ENCODE measurements around the gene MRGPRF. TPM values are rescaled to one million over a fixed set of nuclear protein-coding genes. Genes with fewer than 3 reads are reported as not detected.

MRGPRF gene
- total RNA-seq, 1 donor from 2014 or later = 0.53 TPM

GRCh38 chr11:69024509-69024908 lies 11.5 kb upstream of the MRGPRF start:
- H3K27me3 ChIP-seq (ENCODE audit: control insufficient read depth, insufficient read depth, low read length) = no peaks in the 10 kb centered on the region
- no peak overlapping the region for H3K4me3 ChIP-seq (ENCODE audit: low read depth, low read length)
- FAIRE-seq (no peak), DNase-seq (ENCODE audit: low read depth) (no peak)
- H3K36me3 ChIP-seq (ENCODE audit: control insufficient read depth, insufficient read depth, low read length) = no peaks in the 10 kb centered on the region
- TF ChIP-seq CTCF (IDR thresholded peaks at IDR 0.05; ENCODE audit: insufficient read depth, low read length, severe bottlenecking) = no peak

DNA sequence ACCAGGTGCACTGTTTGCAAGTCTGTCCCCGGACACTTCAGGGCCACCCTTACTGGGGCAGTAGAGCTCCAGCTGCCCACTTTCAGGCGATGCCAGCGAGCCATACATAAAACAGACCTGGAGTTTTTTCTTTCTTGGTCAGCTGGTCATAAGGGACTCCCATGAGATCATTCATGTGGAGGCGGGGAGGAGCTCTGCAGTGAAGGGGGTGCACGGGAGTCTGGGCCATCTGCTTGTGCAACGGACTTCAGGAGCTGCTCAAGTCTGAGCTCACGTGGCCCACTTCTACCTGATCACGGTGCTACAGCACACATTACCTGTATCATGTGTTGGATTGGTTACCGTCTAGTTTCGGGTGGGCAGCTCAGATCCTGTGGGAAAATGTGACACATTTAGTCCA lies 9.2 kb upstream of the MRGPRF start:
- Histone ChIP-seq H3K4me3 (ENCODE audit: low read depth, low read length) (no peak overlapping the region), H3K36me3 (ENCODE audit: control insufficient read depth, insufficient read depth, low read length) (no peaks in the 10 kb centered on the region), H3K27me3 (ENCODE audit: control insufficient read depth, insufficient read depth, low read length) (no peaks in the 10 kb centered on the region)
- FAIRE-seq (no peak), DNase-seq (ENCODE audit: low read depth) (no peak)
- no peak for TF ChIP-seq CTCF (IDR thresholded peaks at IDR 0.05; ENCODE audit: insufficient read depth, low read length, severe bottlenecking)

- FAIRE-seq = no peak
- Histone ChIP-seq H3K27me3 (ENCODE audit: control insufficient read depth, insufficient read depth, low read length) (peaks cover 2% of the 10 kb centered on the region), H3K36me3 (ENCODE audit: control insufficient read depth, insufficient read depth, low read length) (no peaks in the 10 kb centered on the region), H3K4me3 (ENCODE audit: low read depth, low read length) (no peak overlapping the region)
- no peak for TF ChIP-seq CTCF (IDR thresholded peaks at IDR 0.05; ENCODE audit: insufficient read depth, low read length, severe bottlenecking)
- DNase-seq (ENCODE audit: low read depth) = no peak
Observed at GRCh38 chr11:69018924-69019323, 5.9 kb upstream of the MRGPRF start.

GRCh38 chr11:69017951-69018350 lies 4.9 kb upstream of the MRGPRF start:
- no peak for DNase-seq (ENCODE audit: low read depth)
- H3K36me3 ChIP-seq (ENCODE audit: control insufficient read depth, insufficient read depth, low read length) = no peaks in the 10 kb centered on the region
- TF ChIP-seq CTCF (IDR thresholded peaks at IDR 0.05; ENCODE audit: insufficient read depth, low read length, severe bottlenecking) = no peak
- H3K27me3 ChIP-seq (ENCODE audit: control insufficient read depth, insufficient read depth, low read length) = peaks cover 6% of the 10 kb centered on the region
- no peak overlapping the region for H3K4me3 ChIP-seq (ENCODE audit: low read depth, low read length)
- peak; percentile 18 for FAIRE-seq

DNA sequence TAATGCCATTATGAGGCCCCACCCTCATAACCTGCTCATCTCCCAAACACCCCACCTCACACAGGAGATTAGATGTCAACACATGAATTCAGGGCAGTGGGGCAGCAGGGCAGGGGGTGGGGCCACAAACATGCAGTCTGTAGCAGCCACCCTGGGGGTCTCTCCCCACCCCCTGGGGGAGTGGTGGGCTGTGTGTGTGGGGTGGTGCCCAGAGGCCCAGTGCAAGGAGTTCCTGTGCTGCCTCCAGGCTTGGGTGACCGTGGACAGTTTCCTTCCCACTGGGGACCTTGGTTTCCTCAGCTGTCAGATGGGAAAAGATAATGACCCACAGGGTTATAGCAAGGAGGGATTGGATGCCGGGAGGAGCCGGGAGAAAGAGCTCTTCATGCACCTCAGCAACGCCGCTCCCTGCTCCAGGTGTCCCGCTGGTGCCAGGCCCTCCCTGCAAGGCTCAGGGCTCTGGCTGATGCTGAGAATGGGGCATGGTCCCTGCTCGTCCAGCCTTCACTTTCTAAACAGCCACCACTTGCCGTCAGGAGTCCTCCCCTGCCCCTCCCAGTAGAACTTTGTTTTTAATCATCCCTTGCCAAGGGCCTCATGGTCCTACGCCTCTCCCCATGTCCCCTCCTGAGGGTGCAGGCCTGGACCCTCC lies 2.0 kb upstream of the MRGPRF start:
- H3K4me3 ChIP-seq (ENCODE audit: low read depth, low read length) = no peak overlapping the region
- peaks cover 6% of the 10 kb centered on the region for H3K27me3 ChIP-seq (ENCODE audit: control insufficient read depth, insufficient read depth, low read length)
- no peak for DNase-seq (ENCODE audit: low read depth)
- TF ChIP-seq CTCF (IDR thresholded peaks at IDR 0.05; ENCODE audit: insufficient read depth, low read length, severe bottlenecking) = no peak
- H3K36me3 ChIP-seq (ENCODE audit: control insufficient read depth, insufficient read depth, low read length) = no peaks in the 10 kb centered on the region
- FAIRE-seq = no peak

All from bronchial epithelial cell (primary cell).